ENCODE results near the gene CCIN.

Gene CCIN

GRCh38 chr9:36193023-36193422, 23.8 kb downstream of the CCIN start:
- no peak for DNase-seq

GRCh38 chr9:36194326-36195000, 25.3 kb downstream of the CCIN start:
- DNase-seq: no peak

- DNase-seq: no peak
These were observed 35.8 kb downstream of the CCIN start for GRCh38 chr9:36204906-36205547.

GRCh38 chr9:36207016-36207415, 37.8 kb downstream of the CCIN start:
- DNase-seq: no peak

GRCh38 chr9:36207546-36208012, 38.4 kb downstream of the CCIN start:
- DNase-seq: no peak

DNA sequence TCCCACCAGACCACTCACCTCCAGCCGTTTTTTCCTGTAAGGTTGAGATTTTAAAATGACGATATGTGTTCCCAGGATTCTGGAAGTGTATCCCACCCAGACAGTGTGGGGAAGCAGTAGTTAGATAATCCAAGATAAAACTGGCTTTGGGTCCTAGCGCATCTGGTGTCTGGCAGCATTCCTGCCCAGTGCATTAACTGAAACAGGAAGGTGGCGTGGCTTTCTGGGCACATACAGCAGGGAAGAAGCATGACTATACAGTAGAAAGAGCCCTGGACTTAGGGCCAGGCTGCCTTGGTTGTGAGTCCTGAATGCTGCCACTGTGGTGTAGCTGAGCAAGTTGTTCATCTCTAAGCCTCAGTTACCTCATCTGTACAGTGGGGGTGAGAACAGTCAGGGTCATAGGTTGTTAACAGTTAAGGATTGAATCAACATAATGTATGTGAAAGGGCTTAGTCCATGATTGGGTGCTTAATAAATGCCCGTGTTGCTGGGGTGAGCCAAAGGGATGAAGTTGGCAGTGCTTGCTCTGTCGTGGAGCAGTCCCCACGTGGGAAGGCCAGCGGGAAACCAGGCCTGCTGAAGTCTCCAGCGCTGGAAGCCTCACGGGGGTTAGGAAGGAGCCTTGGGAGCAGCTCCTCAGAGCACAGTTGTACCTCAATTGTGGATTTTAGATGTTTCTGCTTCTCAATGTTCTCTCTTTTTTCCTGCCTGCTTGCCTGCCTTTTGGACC, 39.5 kb downstream of the CCIN start:
- no peak for DNase-seq

DNA sequence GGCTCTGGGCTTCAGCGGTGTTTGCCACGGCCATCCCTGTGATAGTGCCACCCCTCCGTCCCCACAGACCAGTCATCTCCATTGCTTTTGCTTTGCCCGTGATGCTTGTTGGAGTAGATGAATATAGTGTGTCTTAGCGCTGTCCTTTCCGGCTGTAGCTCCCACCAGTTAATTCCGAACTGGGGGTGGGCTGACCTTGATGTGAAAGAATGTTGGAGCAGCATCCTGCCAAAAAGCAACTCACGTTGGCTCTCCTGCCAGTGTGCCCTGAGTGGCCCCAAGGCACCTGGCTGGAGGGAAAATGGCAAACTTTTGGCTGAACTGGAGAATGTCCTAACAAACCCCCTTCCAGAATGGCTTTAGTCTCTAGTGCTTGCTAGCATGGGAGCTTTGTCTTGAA, 41.5 kb downstream of the CCIN start:
- no peak for DNase-seq

DNA sequence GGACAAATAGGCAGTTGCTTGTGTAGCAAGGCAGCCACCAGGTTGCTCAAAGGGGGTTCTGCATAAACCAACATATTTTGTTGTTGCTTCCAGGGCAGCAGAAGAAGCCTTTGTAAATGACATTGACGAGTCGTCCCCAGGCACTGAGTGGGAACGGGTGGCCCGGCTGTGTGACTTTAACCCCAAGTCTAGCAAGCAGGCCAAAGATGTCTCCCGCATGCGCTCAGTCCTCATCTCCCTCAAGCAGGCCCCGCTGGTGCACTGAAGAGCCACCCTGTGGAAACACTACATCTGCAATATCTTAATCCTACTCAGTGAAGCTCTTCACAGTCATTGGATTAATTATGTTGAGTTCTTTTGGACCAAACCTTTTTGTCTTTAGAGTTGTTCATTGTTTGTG, 42.3 kb downstream of the CCIN start:
- DNase-seq: no peak

GRCh38 chr9:36213387-36213786, 44.2 kb downstream of the CCIN start:
- DNase-seq: no peak

- DNase-seq: no peak
These were observed 44.8 kb downstream of the CCIN start for GRCh38 chr9:36213989-36214388.

DNA sequence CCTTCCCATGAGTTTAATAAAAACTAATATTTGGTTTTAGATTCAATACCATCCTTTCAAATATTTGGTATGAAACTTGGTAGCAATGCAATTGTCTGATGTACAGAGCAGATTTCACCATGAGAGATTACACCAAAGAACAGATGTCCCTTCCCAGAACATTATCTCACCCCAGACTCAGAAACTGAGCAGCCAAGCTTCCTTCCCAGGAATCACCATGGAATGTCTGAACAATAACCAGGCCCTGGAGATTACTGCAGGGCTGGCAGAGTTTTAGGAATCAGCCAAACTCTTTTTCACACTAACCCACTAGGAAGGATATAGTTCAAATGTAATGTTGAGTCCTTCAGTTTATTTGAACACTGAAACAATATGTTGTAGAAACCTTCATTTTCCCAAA, 45.4 kb downstream of the CCIN start:
- DNase-seq: no peak

DNA sequence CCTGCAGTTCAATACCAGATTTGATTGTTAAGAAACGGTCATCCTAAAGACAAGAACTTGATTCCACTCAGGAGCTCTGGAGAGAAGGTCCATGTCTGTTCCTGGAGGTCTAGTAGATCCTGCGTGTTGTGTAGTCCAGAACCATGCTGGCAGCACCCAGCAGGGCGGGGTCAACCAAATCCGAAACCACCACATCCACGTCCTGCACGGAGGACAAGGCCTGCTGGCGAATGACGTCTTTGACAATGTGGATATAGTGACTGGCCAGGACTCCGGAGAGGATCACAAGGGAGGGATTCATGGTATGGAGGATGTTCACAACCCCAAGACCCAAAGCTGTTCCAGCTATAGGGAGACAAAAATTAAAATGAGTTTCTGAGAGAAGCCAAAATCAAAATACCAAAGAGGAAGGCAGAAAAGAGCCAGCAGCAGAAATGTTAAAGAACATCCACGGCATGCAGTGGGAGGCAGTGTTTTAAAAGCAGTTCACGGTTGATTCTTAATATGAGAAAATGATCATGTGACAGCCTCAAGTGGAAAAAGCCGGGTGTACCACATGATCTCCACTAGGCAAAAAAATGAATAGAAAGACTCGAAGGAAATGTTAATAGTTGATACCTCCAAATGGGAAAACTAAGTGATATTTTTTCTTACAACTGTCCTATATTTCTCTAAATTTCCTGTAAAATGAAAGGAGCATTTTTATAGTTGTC, 48.2 kb downstream of the CCIN start:
- DNase-seq: no peak

- no peak for DNase-seq
These were observed 48.8 kb downstream of the CCIN start for GRCh38 chr9:36218011-36218410.

DNA sequence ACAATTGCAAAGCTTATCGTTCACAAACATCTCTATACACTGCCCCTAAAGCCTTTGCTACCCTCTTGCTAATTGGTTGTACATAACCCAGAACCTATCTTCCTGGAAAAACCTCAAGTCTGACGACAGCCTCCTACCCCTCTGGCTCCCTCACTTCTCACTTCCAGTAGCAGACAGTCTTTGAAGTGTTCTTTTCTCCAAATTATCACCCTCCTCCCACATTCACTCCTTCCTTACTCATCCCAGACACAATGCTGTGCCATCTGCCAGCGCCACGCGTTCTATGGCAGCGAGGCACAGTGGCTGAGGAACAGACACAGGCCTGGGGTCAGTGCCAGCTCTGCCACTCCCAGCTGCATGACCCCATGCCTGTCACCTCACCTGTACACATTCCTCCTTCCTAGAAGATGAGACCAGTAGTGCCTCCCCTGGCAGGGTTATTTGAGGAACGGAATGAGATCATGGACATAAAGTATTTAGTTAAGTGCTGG, 49.3 kb downstream of the CCIN start:
- no peak for DNase-seq
